IPS-18a (cell line): Measurements from ENCODE around the gene MCEMP1.

Experiments used
- H3K27ac ChIP-seq: one replicate; pipeline ENCODE4 v1.5.1; 2013; ENCODE audit warnings: low read length
- H3K27me3 ChIP-seq: one replicate; pipeline ENCODE4 v1.6.1; 2013; ENCODE audit warnings: mild to moderate bottlenecking, low read length; ENCODE audit not compliant: control insufficient read depth, insufficient read depth
- H3K36me3 ChIP-seq: one replicate; pipeline ENCODE4 v1.6.1; 2013; ENCODE audit warnings: low read depth, low read length; ENCODE audit not compliant: control insufficient read depth
- H3K4me1 ChIP-seq: one replicate; pipeline ENCODE4 v1.6.1; 2013; ENCODE audit warnings: low read depth, low read length; ENCODE audit not compliant: control insufficient read depth
- H3K4me3 ChIP-seq: one replicate; pipeline ENCODE4 v1.5.1; 2013; ENCODE audit warnings: low read length
- H3K9ac ChIP-seq: one replicate; pipeline ENCODE4 v1.6.1; 2013; ENCODE audit warnings: mild to moderate bottlenecking, low read length, moderate library complexity
- H3K9me3 ChIP-seq: one replicate; pipeline ENCODE4 v1.6.1; 2013; ENCODE audit warnings: low read depth, low read length; ENCODE audit not compliant: control insufficient read depth

MCEMP1 gene, protein sequence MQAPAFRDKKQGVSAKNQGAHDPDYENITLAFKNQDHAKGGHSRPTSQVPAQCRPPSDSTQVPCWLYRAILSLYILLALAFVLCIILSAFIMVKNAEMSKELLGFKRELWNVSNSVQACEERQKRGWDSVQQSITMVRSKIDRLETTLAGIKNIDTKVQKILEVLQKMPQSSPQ

DNA sequence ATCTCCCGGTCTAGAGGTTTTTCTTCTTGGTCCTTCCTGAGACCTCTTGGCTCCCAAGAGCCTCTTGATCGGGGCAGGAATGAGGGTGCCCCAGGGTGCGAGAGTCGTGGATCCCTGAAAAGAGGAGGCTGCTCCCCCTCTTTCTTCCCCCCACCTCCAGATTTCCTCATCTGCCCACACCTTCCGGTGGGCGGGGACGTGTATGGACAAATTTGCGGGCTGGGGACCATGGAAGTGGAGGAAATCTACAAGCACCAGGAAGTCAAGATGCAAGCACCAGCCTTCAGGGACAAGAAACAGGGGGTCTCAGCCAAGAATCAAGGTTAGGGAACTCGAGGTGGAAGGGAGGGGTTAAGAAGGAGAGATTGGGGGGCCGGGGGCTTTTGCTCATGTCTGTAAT lies at the start of gene MCEMP1:
Gene MCEMP1, plus strand, starts transcription at position 237 of the 400 bp plus-strand sequence. Its CDS starts 31 bp downstream, at position 268.
- Histone ChIP-seq H3K27ac (no peak within 1 kb of the TSS), H3K27me3 (peaks cover 36% of the 10 kb centered on the region), H3K9ac (no peak within 1 kb of the TSS), H3K4me3 (no peak within 1 kb of the TSS), H3K4me1 (peaks cover under 1% of the 10 kb centered on the region), H3K9me3 (no peaks in the 10 kb centered on the region), H3K36me3 (no peaks in the 10 kb centered on the region)

DNA sequence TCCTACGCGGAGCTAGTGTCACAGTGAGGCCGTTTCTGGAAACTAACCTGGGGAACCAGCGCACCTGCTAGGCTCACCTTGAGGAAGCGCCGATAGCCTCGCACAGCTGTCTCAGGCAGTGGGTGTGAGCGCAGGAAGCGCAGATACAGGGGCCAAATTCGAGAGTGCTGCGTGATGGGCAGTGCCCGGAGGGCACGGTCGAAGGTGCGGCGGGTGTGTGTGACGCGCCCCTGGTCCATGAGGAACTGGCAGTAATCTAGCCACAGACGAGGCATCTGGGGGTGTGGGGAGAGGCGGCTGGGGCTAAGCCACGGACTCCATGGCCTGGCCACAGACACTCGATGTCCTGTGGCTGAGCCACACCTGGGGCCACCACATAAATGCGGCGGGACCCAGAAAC lies 49.7 kb upstream of the MCEMP1 start:
- H3K27me3 ChIP-seq = no peaks in the 10 kb centered on the region
- H3K4me1 ChIP-seq = peaks cover 4% of the 10 kb centered on the region
- H3K9me3 ChIP-seq = no peaks in the 10 kb centered on the region
- no peak overlapping the region for H3K9ac ChIP-seq
- peaks cover 11% of the 10 kb centered on the region for H3K36me3 ChIP-seq
- no peak overlapping the region for H3K4me3 ChIP-seq
- H3K27ac ChIP-seq = no peak overlapping the region

DNA sequence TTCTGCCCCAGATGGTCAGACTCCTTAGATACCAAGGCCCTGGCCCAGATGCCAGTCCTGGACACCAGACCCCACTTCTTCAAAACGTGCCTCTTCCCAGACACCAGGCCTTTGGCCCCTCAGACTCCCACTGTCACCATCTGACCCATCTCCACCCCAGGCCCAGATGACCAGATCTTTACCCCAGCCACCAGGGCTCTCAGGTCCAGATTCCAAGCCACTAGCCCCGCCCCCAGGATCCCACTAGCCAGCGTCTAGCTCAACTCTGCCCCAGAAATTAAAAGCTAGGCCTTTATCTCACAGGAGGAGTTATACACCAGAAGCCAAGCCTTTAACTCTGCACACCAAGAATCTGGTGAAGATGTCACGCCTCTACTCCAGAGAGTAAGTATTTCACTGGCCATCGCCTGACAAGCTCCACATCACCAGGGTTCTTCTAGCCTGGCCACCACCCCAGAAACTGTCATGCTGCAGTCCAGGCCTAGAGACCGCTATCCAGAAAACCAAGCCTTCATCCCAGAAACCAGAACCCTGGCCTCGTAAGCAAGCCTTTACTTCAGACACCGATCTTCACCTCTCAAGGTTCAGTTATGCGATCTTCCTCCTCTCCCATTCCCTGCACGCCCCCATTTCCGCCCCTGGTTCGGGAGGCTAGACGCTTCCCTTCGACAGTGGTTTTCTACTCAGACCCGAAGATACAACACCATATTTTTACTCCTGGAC lies 48.1 kb upstream of the MCEMP1 start:
- H3K4me1 ChIP-seq = peaks cover 4% of the 10 kb centered on the region
- no peaks in the 10 kb centered on the region for H3K27me3 ChIP-seq
- H3K4me3 ChIP-seq = peak overlapping the region; percentile 90
- H3K9ac ChIP-seq = peak overlapping the region; percentile 97
- H3K27ac ChIP-seq = peak overlapping the region; percentile 26
- peaks cover 5% of the 10 kb centered on the region for H3K36me3 ChIP-seq
- H3K9me3 ChIP-seq = no peaks in the 10 kb centered on the region

- H3K36me3 ChIP-seq = peaks cover 5% of the 10 kb centered on the region
These were observed 47.4 kb upstream of the MCEMP1 start, which contains the start of the genes PET100 and XAB2 for GRCh38 chr19:7629347-7630054. TSS of gene PET100 (plus strand) at chr19:7629793. CDS start at chr19:7629834, 41 bp downstream. TSS of gene XAB2 (minus strand) at chr19:7629545. CDS start at chr19:7629527, 18 bp downstream.

DNA sequence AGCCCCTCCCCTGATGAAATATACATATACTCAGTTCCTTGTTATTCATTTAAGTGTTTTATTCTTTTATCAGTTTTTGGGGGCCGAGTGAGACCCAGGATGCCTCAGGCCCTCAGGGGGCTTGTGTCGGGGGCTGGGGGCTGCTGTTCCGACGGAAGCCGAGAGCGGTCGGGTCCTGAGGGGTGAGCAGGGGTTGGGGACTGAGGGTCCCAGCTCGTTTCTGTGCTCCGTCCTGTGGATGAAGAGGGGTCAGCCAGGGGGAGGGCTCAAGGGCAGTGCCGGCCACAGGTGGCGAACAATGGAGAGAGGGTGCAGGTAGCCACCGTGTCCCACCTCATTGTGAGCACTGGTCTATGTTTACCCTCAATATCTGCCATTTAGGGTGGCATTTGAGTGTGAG lies 45.3 kb upstream of the MCEMP1 start:
- peaks cover 25% of the 10 kb centered on the region for H3K27me3 ChIP-seq
- H3K9me3 ChIP-seq = no peaks in the 10 kb centered on the region
- H3K36me3 ChIP-seq = peaks cover 5% of the 10 kb centered on the region
- H3K4me1 ChIP-seq = peaks cover 4% of the 10 kb centered on the region
- H3K27ac ChIP-seq = no peak overlapping the region
- no peak overlapping the region for H3K9ac ChIP-seq
- H3K4me3 ChIP-seq = no peak overlapping the region

More at GRCh38 chr19:7629347-7630054, 47.4 kb upstream of the MCEMP1 start, which contains the start of the genes PET100 and XAB2:
- H3K9me3 ChIP-seq = no peaks in the 10 kb centered on the region
- peaks cover 4% of the 10 kb centered on the region for H3K27me3 ChIP-seq
- peak within 1 kb of the TSS; percentile 97 for H3K9ac ChIP-seq
- H3K27ac ChIP-seq = peak within 1 kb of the TSS; percentile 84
- H3K4me3 ChIP-seq = peak within 1 kb of the TSS; percentile 90
- H3K4me1 ChIP-seq = peaks cover 4% of the 10 kb centered on the region

DNA sequence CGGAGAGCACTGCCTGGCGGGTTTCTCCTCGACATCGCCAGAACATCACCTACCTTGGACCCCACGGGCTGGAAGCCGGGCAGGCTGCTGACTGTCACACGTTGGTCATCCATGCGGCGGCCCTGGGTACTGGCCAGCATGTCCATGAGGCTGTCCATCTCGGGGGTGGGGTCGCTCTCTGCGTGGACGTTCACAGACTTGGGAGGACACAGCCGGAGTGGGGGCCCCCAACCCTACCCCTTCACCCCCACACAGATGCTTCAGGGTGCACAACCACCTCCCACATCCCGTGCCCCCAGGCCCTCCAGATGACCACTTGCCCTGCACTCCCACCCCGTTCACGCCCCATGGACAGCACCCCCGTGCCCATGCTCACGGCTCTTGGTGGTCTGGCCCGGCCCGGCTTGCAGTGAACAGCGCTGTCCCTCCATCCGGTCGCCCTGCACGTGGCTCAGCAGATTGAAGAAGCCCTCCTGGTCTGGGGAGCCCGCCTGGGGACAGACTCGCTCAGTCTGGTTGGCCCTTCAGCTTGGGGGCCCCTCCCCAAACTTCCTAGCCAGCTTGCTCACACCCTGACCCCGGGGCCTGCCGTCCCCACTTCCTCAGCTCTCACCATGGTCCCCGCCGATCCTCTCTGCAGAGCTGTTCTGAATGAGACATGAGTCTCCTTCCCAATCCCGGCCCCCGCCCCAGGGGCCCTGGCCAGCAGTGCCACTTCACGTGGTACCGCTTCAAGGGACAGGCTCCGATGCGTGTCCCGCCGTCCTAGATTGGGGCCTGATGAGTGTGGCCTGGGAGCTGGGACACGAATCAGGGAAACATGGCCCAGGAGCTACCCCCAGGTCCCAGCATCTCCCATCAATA lies 44.3 kb upstream of the MCEMP1 start:
- peaks cover 27% of the 10 kb centered on the region for H3K27me3 ChIP-seq
- H3K36me3 ChIP-seq = peaks cover 5% of the 10 kb centered on the region
- H3K4me1 ChIP-seq = peaks cover 4% of the 10 kb centered on the region
- H3K4me3 ChIP-seq = no peak overlapping the region
- no peak overlapping the region for H3K9ac ChIP-seq
- no peak overlapping the region for H3K27ac ChIP-seq
- no peaks in the 10 kb centered on the region for H3K9me3 ChIP-seq

GRCh38 chr19:7633698-7634097 lies 43.2 kb upstream of the MCEMP1 start, which contains the start of gene PCP2:
TSS of gene PCP2 (minus strand) at chr19:7633719. CDS start at chr19:7633457, 262 bp downstream.
- Histone ChIP-seq H3K36me3 (peaks cover 5% of the 10 kb centered on the region), H3K9me3 (no peaks in the 10 kb centered on the region), H3K9ac (no peak within 1 kb of the TSS), H3K4me1 (peaks cover 4% of the 10 kb centered on the region), H3K27ac (no peak within 1 kb of the TSS), H3K27me3 (peaks cover 27% of the 10 kb centered on the region), H3K4me3 (no peak within 1 kb of the TSS)

- Histone ChIP-seq H3K4me3 (no peak overlapping the region), H3K9ac (no peak overlapping the region), H3K36me3 (peaks cover 5% of the 10 kb centered on the region), H3K9me3 (no peaks in the 10 kb centered on the region), H3K27ac (no peak overlapping the region), H3K27me3 (peaks cover 27% of the 10 kb centered on the region), H3K4me1 (no peaks in the 10 kb centered on the region)
These were observed 41.2 kb upstream of the MCEMP1 start for GRCh38 chr19:7635670-7636069.

DNA sequence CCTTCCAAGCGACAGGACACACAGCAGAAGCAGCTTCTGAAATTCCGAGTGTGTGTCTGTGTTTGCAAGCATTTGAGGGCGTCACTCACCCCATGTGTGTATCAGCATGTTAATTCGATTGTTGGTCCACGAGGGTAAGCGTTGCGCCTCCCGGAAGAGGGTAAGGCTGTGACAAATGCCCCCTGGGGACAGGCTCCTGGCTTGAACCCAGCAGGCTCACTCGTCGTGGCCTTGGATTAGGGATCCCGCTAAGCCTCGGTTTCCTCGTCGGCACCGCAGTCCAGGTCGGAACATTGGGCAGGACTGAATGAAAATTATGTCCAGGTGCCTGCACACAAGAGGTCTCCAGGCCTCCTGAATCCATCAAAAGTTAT lies 40.6 kb upstream of the MCEMP1 start:
- Histone ChIP-seq H3K4me3 (peak overlapping the region; percentile 62), H3K27me3 (peaks cover 27% of the 10 kb centered on the region), H3K27ac (no peak overlapping the region), H3K9me3 (no peaks in the 10 kb centered on the region), H3K36me3 (peaks cover 5% of the 10 kb centered on the region), H3K4me1 (no peaks in the 10 kb centered on the region), H3K9ac (no peak overlapping the region)

GRCh38 chr19:7636691-7637373 lies 40.1 kb upstream of the MCEMP1 start, which contains the start of gene STXBP2:
TSS of gene STXBP2 (plus strand) at chr19:7637110. CDS start at chr19:7637150, 40 bp downstream.
- Histone ChIP-seq H3K4me1 (no peaks in the 10 kb centered on the region), H3K4me3 (peak within 1 kb of the TSS; percentile 62), H3K27ac (no peak within 1 kb of the TSS), H3K27me3 (peaks cover 27% of the 10 kb centered on the region), H3K36me3 (peaks cover 5% of the 10 kb centered on the region), H3K9ac (peak within 1 kb of the TSS; percentile 30), H3K9me3 (no peaks in the 10 kb centered on the region)
